ENCODE results near the gene CSNK2A1. TPM values are rescaled to one million over a fixed set of nuclear protein-coding genes. Genes with fewer than 3 reads are reported as not detected.

CSNK2A1 gene
- total RNA-seq, 2 donors from 2014 or later, result 84.5 to 125 TPM

GRCh38 chr20:435558-435957, 108.0 kb downstream of the CSNK2A1 start:
- Histone ChIP-seq H3K9me3 (no peaks in the 10 kb centered on the region), H3K36me3 (peaks cover 66% of the 10 kb centered on the region), H3K4me3 (no peak overlapping the region), H3K4me1 (peaks cover 0 to 29% of the 10 kb centered on the region in 2 donors), H3K27me3 (no peaks in the 10 kb centered on the region), H3K27ac (no peak overlapping the region)
- no peak for TF ChIP-seq CTCF (IDR thresholded peaks at IDR 0.05)
- no peak for DNase-seq (ENCODE audit: low spot score)

- no peak for TF ChIP-seq CTCF (IDR thresholded peaks at IDR 0.05)
- no peak for DNase-seq (ENCODE audit: low spot score)
- Histone ChIP-seq H3K9me3 (no peaks in the 10 kb centered on the region), H3K4me1 (peaks cover 0 to 36% of the 10 kb centered on the region in 2 donors), H3K36me3 (peaks cover 66% of the 10 kb centered on the region), H3K27me3 (no peaks in the 10 kb centered on the region), H3K4me3 (no peak overlapping the region), H3K27ac (no peak overlapping the region)
Measured at GRCh38 chr20:434661-435419, 108.8 kb downstream of the CSNK2A1 start.

DNA sequence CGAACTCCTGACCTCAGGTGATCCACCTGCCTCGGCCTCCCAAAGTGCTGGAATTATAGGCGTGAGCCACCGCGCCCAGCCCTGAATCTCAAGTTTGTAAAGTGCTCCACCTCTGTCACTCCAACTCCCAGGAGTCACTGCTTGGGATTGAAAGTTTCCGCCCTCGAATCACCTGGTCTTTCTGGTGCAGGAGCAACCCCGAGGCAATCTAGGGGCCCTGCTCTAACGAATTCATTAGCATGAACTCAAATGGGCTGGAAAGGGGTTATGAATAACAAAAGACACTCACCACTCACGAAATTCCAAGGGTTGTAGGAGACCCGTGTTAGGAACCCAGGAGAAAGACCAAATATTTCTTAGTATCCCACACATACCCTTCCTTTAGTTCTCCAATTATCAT, 109.4 kb downstream of the CSNK2A1 start:
- H3K4me1 ChIP-seq, result peaks cover 0 to 40% of the 10 kb centered on the region in 2 donors
- peaks cover 64% of the 10 kb centered on the region for H3K36me3 ChIP-seq
- TF ChIP-seq CTCF (IDR thresholded peaks at IDR 0.05), result no peak
- no peak for DNase-seq (ENCODE audit: low spot score)
- H3K9me3 ChIP-seq, result no peaks in the 10 kb centered on the region
- no peak overlapping the region for H3K27ac ChIP-seq
- no peaks in the 10 kb centered on the region for H3K27me3 ChIP-seq
- no peak overlapping the region for H3K4me3 ChIP-seq

- no peak for TF ChIP-seq CTCF (IDR thresholded peaks at IDR 0.05)
- Histone ChIP-seq H3K4me3 (no peak overlapping the region), H3K9me3 (no peaks in the 10 kb centered on the region), H3K27me3 (no peaks in the 10 kb centered on the region), H3K27ac (peak overlapping the region; percentile 45 to 75), H3K4me1 (peaks cover 0 to 40% of the 10 kb centered on the region in 2 donors), H3K36me3 (peaks cover 64% of the 10 kb centered on the region)
- no peak for DNase-seq (ENCODE audit: low spot score)
Measured at GRCh38 chr20:433300-433975, 110.2 kb downstream of the CSNK2A1 start.

- Histone ChIP-seq H3K36me3 (peaks cover 58% of the 10 kb centered on the region), H3K4me1 (peaks cover 0 to 40% of the 10 kb centered on the region in 2 donors), H3K4me3 (no peak overlapping the region), H3K27me3 (no peaks in the 10 kb centered on the region), H3K9me3 (no peaks in the 10 kb centered on the region), H3K27ac (peak overlapping the region; percentile 45 to 75)
- no peak for DNase-seq (ENCODE audit: low spot score)
- TF ChIP-seq CTCF (IDR thresholded peaks at IDR 0.05), result no peak
Measured at GRCh38 chr20:432677-433299, 110.8 kb downstream of the CSNK2A1 start.

Measured in right atrium auricular region (tissue), 2 donors.